OCI-M2 (cell line): ENCODE results near the gene CD247.

Experiments used
- DNase-seq: peaks from one replicate; lab custom pipeline; 2025; ENCODE audit not compliant: unreplicated experiment; lab: John Stamatoyannopoulos, UW

The CD247 gene

DNA sequence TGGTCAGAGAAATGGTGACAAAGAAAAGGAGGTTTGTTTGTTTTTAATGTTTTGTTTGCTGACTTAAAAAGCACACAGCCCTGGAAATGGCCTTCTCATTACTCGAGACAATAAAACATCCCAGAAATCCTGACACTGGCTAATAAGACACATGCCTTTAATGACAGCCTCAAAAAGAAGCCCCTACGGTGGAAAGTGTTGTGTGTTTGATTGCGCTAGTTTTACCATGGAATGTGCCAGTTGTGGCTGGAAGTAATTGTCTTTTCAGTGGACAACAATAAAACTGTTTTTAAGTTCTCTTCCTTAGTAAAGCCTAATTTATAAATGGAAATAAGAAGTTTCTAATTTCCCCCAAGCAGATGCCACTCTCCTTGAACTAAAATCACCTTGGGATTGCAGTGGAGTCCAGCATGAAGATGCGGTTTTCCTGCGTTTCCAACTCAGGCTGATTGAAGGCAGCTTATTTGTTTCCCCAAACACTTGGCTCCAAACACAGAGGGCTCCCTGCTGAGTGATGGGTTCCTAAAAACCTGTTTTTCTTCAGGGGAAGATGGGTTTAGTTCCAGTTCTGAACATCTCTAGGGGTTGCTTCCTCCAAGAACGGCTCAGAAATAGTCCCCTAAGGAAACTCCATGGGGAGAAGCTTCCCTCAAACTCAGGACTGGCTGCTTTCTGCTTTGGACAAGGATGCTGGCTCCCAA lies 54.3 kb downstream of the CD247 start:
- DNase-seq = no peak

DNA sequence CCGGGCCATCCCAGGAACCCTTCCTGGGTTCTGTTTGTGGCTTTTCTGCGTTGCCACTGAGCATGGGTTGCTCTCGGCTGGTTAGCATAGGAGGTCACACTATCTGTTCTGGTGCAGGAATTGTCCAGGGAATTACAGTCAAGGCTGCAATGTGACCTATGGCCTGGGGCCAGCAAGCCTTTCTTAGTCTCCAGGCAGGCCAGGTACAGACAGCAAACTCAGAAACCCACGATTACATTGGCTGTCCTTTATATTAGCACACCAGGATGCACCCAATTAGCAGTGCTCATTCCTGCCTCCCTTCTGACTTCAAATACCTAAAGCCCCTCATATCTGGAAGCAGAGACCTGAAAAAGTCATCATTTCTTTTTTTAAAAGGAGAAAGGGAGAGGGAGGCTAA lies 55.2 kb downstream of the CD247 start:
- no peak for DNase-seq

DNA sequence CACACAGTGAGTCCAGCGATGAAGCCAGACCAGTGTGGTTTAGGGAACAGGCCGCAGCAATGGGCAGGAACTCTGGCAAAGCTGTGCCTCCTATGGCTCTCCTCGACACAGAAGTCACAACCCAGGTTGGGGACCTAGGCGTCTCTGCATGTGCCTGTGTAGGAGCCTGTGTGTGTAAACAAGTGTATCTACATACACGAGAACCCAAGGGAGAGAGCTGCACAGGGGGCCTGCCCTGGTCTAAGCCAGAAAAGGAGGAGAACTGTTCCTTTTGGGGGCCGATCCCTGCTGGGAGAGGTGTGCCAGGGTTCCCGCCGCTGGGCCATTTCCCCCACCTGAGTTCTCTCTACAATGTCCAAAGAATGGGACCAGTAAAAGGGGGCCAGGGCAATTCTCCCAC lies 56.0 kb downstream of the CD247 start:
- DNase-seq = no peak

DNA sequence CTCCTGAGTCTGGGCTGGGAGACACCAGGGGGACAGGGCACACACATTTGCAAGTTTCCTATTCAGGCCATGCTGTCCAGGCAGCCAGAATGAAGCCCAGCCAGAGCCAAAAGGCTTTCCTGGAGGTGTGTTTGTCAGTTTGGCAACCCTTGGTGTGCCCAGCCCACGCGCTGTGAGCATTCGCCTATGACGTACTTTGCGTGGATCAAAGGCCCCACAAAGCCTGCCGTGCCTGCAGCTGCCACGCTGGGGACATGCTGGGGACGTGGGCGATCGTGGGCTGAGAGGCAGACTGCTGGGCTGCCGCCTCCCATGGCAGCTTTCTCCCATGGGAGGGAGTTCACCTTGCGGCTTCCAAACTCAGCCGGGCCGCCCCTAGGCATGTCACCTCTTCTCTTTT lies 57.5 kb downstream of the CD247 start:
- no peak for DNase-seq

DNA sequence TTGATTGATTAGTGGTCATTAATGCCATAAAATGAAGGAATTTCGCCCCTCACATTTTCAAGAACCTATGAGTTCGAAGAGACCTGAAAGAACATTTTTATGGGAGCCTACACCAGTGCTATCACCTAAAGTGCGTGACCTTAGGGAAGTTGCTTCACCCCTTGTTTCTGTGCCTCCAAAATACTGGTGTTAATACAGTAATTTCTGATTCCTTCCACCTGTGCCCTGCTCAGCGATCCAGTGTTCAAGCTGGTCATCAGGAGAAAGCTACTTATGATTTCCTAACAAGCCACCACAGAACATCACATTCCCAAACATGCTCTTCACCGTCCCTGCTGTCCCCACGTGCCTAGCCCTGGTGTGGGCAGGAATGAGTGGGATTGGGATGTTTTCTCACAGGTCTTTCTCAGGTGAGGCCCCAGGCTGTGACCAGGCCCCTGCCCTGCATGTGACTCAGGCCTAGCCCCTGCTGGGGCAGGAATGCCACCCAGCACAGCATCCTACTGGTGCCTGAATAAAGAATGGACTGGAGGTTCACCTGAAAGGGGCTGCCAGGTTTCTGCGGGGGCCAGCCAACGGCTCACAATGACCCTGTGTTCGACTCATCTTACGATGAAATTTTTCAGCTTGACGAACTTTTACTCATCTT lies 60.3 kb downstream of the CD247 start:
- no peak for DNase-seq

DNA sequence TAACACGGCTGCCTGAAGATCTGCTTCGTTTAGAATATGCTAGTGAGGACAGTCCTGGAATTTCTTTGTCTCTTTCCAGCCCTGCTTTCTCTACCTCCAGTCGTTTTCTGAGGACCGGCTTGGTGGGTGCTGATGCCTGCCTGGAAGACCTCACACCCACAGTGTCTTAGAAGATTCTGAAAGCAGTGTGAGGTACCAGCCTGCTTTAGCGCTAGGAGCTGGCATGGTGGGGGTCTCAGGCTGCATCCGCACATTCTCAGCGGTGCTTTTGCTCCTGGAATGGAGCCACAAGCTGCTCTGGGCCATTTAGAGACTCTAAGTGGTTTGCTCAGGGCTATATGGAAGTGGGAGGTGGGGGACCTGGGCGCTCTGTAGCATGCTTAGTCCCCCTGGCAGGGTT lies 61.4 kb downstream of the CD247 start:
- no peak for DNase-seq

DNA sequence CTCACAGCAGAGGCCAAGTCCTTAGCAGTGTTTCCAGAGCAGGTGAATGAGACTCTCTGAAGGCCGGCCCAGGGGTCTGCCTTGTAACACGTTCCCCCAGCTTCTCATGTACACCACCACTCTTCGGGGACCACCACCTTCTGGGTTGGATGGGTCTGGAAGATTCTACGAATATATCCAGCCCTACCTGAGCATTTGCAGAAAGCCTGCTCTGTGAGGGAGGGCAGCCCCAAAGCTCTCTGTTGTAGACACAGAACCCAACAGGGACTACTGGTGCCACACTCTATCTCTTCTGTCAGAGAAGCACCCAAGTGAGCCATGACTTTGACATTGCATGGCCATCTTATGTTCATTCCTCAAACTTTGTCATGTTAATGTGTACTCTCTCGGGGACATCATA lies 61.8 kb downstream of the CD247 start:
- DNase-seq = no peak

DNA sequence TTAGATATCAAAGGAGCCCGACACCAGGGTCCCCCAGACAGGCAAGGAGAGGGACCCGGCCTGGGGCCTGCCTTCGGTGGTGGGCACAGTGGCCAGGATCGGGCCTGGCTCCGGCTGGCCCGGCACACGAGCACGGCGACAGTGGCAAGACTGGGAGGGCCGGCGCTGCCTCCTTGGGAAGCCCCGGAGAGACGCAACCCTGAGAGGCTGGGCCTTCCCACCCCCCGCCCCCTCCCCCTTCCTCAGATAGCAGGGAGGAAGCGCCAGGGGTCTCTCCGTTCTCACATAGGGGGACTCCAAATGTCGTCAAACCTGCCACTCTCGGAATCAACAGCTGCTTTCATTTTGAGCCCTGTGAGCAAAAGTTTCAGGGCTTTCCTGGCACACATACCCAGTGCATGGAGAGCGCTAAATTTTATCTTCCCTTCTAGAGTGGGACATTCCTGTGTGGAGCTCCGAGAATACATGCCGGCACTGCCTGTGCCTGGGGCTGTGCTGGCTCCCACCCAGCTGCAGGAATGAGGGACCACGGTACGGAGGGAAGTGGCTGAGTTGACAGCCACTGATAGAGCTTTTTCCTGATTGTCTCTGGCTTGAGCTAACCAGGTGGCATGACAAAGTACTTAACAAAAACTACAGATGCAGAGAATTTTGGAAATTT lies 62.4 kb downstream of the CD247 start:
- no peak for DNase-seq

DNA sequence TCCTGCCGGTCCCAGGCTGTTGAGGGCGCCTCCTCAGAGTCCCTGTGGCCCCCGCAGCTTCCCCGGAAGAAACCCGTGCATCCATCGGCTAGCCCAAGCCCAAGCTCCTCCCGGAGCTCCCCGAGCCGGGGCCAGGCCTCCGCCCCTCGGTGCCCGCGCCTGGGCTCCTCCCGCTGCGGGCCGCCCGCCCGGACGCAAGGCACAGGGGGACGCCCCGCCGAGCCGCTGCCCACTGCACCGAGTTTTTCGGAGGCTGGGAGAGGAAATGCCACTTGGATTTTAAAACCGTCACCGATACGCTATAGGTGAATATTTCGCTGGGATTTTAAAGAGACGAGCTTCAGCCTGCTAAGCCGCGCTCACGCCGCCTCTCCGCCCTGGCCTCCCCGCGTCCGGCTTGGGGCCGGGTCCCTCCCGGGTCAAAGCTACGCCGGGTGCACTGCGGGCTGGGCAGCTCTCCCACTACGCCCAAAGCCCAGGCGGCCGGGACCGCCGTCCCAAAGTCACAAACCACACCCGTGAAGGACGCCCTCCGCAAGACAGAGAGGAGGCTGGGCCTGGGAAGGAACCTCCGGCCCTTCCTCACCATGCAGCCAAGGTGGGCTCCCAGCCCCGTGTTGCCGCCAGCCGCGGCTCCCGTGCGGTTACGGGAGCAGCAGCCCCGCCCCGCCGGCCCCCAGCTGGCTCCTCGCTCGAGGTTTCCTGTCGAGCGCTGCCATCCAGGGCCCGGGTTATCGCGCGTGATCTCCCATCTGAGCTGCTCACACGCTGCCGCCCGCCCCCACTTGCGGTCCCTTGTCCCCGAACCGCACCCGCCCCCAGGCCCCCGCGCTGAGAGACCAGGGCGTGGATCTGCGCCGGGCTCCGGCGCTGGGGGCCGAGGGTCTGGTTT lies 63.2 kb downstream of the CD247 start:
- no peak for DNase-seq

DNA sequence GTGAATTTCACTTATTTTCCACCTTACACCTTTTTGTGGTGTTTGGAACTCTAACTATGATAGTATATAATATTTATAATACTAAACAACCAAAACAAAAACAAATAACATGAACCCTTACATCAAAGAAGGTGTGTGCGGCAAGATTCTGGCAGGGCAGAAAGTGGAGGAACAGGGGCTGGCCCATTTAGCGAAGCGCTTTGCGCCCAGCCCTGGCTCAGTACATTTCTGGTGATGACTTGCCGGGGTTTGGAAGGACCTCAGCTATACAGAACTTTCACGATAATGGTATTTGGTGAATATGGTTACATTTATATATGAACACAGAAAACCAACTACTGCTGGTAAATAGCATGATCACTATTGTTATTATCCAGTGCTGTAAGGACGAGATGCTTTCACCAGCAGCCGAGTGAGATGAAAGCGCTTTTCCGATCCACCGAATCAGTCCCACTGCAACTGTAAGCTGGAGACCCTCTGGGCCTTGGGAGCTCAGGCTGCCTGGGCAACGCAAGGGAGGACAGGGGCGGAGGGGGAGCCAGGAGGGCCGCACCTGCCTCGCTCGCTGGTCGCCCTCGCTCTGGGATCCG lies 63.9 kb downstream of the CD247 start:
- DNase-seq = no peak

DNA sequence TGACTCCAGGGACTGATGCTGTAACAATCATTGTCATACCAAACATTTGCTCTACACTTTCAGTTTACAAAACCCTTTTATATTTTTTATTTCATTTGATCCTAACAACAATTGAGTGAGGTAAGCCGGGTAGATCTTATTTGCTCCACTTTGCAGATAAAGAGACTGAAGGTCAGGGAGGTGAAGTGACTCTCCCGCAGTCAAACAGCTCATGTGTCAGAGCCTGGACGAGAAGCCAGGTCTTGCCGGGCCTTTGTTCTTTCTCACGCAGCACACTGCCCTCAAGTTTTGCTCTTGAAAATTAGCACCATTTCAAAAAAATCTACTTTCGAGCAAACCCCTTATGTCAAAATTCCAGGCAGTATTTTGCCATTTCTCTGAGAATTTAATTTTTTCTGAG lies 65.2 kb downstream of the CD247 start:
- DNase-seq = no peak

DNA sequence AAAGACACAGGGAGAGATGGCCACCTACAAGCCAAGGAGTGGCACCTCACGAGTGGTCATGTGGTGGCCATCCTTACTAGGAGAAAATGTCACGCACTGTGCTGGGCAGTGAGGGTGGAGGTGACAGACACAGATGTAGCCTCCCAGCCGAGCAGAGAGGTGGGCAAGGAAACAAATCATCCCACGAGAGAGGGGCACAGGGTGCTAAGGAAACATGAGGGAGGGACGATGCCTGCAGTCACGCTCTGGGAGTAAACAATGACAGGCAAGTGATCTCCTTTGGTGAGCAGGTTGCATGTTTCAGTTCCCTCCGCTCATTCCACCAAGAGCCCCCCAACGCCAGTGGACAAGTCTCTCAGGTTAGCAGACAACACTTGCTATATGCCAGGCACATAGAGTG lies 65.8 kb downstream of the CD247 start:
- no peak for DNase-seq

DNA sequence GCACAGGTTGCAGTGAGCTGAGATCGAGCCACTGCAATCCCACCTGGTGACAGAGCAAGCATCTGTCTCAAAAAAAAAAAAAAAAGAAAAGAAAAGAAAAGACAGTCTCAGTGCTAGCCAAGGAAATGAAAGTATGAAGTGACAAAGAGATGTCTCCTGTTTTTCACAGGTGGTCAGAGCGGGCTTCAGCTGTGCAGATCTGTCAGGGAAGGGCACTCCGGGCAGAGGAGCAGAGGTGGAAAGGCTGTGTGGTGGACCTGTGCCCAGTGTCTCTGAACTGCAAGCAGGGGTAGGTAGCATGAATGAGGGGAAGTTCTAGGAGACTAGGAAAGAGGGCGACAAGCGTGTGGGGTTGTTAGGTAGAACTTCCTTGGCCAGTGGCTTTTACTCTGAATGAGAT lies 67.5 kb downstream of the CD247 start:
- DNase-seq = no peak

DNA sequence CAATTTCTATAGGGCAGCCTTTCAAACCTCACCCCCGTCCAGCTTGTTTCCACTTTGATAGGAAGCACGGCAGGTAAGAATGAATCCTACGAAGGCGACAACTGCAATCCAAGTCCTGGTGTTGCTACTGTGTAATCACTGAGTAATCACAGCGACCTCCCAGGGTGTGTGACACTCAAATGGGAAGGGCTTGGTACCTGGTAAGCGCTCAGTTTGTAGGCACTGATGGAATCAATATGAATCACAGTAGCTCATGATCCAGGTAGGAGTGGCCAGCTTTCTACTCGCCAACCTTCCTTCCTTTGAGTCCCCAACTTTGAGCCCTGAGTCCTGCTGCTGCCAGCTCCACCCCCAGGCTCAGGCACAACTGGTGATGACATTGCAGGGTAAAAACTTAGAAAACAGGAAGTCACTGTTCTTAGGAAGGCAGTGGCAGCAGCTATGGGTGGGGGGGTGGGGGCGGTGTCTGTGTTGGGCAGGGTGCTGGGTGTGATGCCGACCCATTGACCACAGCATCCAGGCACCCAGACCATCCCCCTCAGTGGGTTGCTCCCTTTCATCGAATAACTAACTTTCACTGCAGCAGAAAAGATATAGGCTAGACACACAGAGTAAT lies 70.7 kb downstream of the CD247 start:
- no peak for DNase-seq

DNA sequence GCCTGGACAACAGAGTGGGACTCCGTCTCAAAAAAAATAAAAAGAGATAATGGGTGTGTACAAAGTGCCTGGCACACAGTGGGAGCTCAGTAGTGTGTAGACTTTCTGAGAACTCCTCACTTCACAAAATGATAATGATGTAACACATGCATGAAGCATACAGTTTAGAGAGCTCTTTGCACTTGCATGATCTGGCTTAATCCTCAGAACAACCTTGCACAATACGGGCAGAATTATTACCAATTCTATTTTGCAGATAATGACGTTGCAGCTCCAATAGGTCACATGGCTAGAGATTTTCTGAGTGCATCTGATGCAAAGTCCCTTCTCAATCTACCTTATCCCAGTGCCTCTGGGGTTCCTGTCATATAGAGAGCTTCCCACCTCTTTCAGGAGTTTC lies 71.4 kb downstream of the CD247 start:
- DNase-seq = no peak

DNA sequence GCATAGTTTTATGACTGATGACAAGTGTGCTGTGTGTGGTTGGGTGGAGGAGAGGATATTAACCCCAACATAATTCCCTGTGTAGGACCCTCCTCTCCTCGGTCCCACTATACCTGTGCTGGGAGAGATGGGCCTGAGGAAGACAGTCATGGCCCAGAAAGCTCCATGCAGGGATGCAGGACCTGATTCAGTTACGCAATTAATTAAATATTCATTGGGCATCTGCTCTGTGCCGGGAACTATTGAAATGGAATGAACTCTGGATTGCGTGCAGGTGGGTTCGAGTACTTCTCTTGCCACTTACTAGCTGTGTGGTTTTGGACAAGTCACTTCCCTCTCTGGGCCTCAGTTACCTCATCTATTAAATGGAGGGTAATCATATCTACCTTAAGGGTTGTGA lies 74.6 kb downstream of the CD247 start:
- no peak for DNase-seq

DNA sequence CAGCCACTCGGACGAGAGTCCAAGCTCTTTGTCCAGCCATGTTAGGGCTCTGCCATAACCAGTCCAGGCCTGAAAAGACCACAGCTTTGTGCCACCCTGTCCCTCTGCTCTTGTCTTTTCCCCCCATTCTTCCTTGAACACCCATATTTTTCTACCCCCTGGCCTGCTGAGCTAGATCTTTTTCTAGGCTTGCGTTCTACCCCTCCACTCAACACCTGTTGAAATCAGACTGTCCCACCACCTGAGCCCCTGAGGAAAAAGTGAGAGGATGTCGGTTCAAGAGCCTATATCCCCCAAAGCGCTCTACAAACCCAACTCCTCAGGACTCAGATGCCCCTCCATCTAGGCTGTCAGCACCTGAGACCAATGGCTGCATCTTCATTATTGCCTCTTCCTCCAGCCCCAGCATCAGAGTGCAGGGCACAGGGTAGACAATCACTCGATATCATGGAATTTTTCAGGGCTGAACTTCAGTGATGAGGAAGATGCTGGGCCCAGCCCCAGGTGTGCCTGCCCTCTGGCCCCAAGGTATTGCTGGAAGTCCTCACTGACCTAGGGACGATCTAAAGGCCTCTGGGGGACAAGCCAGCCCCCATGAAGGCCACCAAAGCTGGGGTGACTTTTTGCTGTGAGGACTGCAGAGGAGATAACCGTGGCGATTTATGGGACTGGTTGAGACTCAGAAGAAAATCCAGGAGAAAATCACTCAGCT lies 75.3 kb downstream of the CD247 start:
- no peak for DNase-seq

DNA sequence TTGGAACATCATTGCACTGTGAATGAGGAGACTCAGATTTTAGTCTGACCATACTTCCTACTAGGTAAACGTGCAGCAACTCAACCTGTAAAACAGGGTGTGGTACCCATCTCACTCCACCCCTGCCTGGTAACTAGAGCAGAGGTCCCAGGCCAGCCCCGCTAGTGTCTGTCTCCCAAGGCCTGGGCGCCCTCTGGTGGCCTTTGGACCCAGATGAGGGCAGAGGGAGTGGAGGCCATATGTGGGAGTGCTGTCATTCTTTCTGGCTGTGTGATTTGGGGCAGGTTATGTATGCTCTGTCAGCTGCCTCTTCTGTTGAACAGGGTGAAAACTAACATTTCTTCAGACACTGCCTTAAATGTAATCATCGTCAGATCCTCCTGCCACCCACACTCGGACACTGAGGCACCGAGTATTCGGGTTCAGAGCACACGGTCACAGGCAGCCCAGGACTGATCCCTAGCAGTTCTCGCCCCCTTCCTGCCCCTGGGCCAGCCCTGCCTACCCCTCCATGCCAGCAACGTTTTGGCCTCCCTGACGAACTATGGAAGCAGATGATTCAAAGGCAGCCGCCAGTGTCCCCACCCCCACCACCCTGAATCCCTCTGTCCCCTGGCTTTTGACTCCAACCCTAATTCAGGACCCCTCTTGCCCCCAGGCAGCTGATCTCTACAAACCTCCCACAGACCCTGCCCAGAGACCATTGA lies 76.0 kb downstream of the CD247 start:
- peak; percentile 5 for DNase-seq

DNA sequence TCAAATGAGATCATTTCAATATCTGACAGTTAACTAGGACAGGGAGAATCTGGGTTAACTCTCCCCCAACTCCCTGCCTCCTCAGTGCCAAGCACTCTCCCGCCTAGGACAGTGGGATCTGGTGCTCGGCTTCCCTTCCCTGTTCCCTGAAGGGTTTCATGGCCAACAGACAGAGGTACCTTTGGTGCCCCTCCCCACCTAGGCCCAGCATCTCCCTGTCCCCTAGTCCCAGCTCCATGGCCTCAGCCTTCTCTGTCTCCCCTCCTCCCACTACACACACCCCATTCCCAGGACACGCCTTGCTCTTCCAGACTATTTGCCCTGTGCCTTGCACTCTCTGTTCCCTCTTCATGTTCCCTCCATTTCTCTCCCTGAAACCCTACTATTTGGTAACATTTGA lies 77.1 kb downstream of the CD247 start:
- DNase-seq = no peak

DNA sequence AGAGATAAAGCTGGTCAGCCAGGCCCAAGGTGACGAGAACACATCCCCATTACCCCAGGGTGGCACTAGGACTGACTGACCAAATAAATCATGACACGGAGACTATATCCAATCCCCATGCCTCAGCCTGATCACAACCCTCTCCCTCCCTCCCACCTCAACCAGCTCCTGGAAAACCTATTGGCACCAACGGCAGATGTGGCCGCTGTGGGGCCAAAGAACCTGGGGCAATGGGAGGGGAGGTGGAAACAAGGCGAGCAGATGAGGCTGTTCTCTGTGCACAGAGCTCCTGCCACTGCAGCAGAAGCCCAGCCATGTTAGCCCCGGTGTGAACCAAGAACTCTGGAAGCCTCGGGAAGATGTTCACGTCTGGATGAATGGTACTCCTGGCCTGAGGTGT lies 77.6 kb downstream of the CD247 start:
- DNase-seq = no peak
